Mesothelial cell of epicardium (in vitro differentiated cells): Measurements from ENCODE around the gene THRSP. TPM values are rescaled to one million over a fixed set of nuclear protein-coding genes. Genes with fewer than 3 reads are reported as not detected.

ENCODE experiments used
- DNase-seq, 2 experiments: peaks; one replicate each; pipeline ENCODE4 v3.0.0; 2021; ENCODE audit warnings: low spot score in 2 of 2; ENCODE audit not compliant: unreplicated experiment in 2 of 2
- H3K27ac Mint-ChIP-seq: 2 replicates; pipeline ENCODE4 v1.8.0; 2021; ENCODE audit warnings: mixed read lengths
- H3K27me3 Mint-ChIP-seq: 2 replicates; pipeline ENCODE4 v1.8.0; 2021; ENCODE audit warnings: low read depth, mixed read lengths
- H3K36me3 Mint-ChIP-seq: 2 replicates; pipeline ENCODE4 v1.8.0; 2021; ENCODE audit warnings: mixed read lengths
- H3K4me1 Mint-ChIP-seq: 2 replicates; pipeline ENCODE4 v1.8.0; 2021; ENCODE audit warnings: mixed read lengths
- H3K4me3 Mint-ChIP-seq: 2 replicates; pipeline ENCODE4 v1.8.0; 2021; ENCODE audit warnings: mild to moderate bottlenecking, moderate library complexity, mixed read lengths
- H3K9me3 Mint-ChIP-seq: 2 replicates; pipeline ENCODE4 v1.8.0; 2021; ENCODE audit warnings: mixed read lengths
- total RNA-seq: library from RNA; stranded (reverse); gene quantifications from 3 replicates; pipeline ENCODE4 v1.2.1, GENCODE V29; 2021
- TF ChIP-seq, protein P1 (sequence below): fragments of 200-600 bp; sonication (generic); IDR thresholded peaks from one replicate; pipeline ENCODE4 v1.5.0; 2021; ENCODE audit warnings: antibody characterized with exemption; ENCODE audit not compliant: unreplicated experiment

THRSP gene
- total RNA-seq, 1 donor from 2014 or later: 0.31 TPM

GRCh38 chr11:78030429-78031325, 33.0 kb upstream of the THRSP start:
- TF ChIP-seq, protein P1, sequence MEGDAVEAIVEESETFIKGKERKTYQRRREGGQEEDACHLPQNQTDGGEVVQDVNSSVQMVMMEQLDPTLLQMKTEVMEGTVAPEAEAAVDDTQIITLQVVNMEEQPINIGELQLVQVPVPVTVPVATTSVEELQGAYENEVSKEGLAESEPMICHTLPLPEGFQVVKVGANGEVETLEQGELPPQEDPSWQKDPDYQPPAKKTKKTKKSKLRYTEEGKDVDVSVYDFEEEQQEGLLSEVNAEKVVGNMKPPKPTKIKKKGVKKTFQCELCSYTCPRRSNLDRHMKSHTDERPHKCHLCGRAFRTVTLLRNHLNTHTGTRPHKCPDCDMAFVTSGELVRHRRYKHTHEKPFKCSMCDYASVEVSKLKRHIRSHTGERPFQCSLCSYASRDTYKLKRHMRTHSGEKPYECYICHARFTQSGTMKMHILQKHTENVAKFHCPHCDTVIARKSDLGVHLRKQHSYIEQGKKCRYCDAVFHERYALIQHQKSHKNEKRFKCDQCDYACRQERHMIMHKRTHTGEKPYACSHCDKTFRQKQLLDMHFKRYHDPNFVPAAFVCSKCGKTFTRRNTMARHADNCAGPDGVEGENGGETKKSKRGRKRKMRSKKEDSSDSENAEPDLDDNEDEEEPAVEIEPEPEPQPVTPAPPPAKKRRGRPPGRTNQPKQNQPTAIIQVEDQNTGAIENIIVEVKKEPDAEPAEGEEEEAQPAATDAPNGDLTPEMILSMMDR: no peak
- no peaks in the 10 kb centered on the region for H3K9me3 Mint-ChIP-seq
- peak overlapping the region; percentile 13 for H3K4me3 Mint-ChIP-seq
- no peaks in the 10 kb centered on the region for H3K36me3 Mint-ChIP-seq
- H3K4me1 Mint-ChIP-seq: peaks cover 38% of the 10 kb centered on the region
- peak overlapping the region; percentile 98 for H3K27ac Mint-ChIP-seq
- peak; percentile 67 to 78 for DNase-seq
- H3K27me3 Mint-ChIP-seq: no peaks in the 10 kb centered on the region

GRCh38 chr11:78031629-78032028, 32.0 kb upstream of the THRSP start:
- H3K27ac Mint-ChIP-seq: peak overlapping the region; percentile 94

DNA sequence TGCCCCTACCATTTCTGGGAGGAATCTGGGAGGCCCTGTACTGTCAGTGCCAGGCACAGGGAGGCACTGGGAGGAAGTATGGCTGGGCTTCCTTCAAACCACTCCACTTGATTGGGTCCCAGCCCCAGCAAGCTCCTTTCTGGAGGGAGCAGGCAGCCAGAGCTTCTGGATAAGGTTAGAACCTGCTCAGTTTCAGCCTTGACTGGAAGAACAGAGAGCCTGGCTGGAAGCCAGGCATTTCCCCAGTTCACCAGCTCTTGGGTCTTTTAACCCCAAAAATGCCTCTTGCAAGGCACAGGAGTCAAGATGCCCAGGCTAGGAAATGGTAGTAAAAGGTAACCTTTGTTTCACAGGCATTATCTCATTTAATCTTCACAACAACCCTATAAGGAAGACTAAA, 31.6 kb upstream of the THRSP start:
- no peak for DNase-seq
- Mint-ChIP-seq H3K36me3 (no peaks in the 10 kb centered on the region), H3K9me3 (no peaks in the 10 kb centered on the region), H3K4me3 (no peak overlapping the region), H3K27me3 (no peaks in the 10 kb centered on the region), H3K27ac (peak overlapping the region; percentile 94), H3K4me1 (peaks cover 38% of the 10 kb centered on the region)
- TF ChIP-seq, protein P1: no peak

More at GRCh38 chr11:78031629-78032028, 32.0 kb upstream of the THRSP start:
- TF ChIP-seq, protein P1: no peak
- H3K36me3 Mint-ChIP-seq: no peaks in the 10 kb centered on the region
- peaks cover 38% of the 10 kb centered on the region for H3K4me1 Mint-ChIP-seq
- DNase-seq: no peak
- H3K27me3 Mint-ChIP-seq: no peaks in the 10 kb centered on the region
- H3K4me3 Mint-ChIP-seq: no peak overlapping the region
- H3K9me3 Mint-ChIP-seq: no peaks in the 10 kb centered on the region

DNA sequence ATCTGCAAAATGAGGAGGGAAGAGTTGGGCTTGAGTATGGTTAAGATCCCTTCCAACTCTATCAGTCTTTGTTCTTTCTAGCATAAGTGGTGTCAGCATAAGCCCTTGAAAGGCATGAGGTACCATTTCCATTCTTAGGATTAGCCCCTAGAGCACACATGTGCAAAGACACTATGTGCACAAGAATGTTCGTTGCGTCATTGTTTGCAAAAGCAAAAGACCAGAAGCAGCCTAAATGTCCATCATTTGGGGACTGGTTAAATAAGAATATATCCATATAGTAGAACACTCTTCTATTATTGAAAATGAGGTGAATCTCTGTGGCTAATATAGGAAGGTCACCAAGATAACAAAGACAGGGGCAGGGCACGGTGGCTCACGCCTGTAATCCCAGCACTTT, 30.6 kb upstream of the THRSP start:
- Mint-ChIP-seq H3K27ac (no peak overlapping the region), H3K27me3 (no peaks in the 10 kb centered on the region), H3K36me3 (no peaks in the 10 kb centered on the region), H3K4me1 (peaks cover 33% of the 10 kb centered on the region), H3K9me3 (no peaks in the 10 kb centered on the region), H3K4me3 (no peak overlapping the region)
- DNase-seq: no peak
- TF ChIP-seq, protein P1: no peak

- no peaks in the 10 kb centered on the region for H3K27me3 Mint-ChIP-seq
- peak overlapping the region; percentile 57 for H3K27ac Mint-ChIP-seq
Measured at GRCh38 chr11:78034623-78035022, 29.0 kb upstream of the THRSP start.

More at GRCh38 chr11:78034623-78035022, 29.0 kb upstream of the THRSP start:
- H3K9me3 Mint-ChIP-seq: no peaks in the 10 kb centered on the region
- H3K4me3 Mint-ChIP-seq: no peak overlapping the region
- peaks cover 26% of the 10 kb centered on the region for H3K4me1 Mint-ChIP-seq
- TF ChIP-seq, protein P1: no peak
- DNase-seq: no peak
- no peaks in the 10 kb centered on the region for H3K36me3 Mint-ChIP-seq
